Stimulated activated CD8-positive, alpha-beta memory T cell treated with anti-CD3 and anti-CD28 coated beads, Interleukin-12 subunit alpha, Interleukin-12 subunit beta, amount 100 ng/mL, for 24 hours (primary cell): ENCODE measurements around the gene PDLIM3.

Experiments
- DNase-seq: peaks from one replicate; pipeline ENCODE4 v3.0.0-alpha.2; 2020; ENCODE audit errors: extremely low read depth

The PDLIM3 gene

DNA sequence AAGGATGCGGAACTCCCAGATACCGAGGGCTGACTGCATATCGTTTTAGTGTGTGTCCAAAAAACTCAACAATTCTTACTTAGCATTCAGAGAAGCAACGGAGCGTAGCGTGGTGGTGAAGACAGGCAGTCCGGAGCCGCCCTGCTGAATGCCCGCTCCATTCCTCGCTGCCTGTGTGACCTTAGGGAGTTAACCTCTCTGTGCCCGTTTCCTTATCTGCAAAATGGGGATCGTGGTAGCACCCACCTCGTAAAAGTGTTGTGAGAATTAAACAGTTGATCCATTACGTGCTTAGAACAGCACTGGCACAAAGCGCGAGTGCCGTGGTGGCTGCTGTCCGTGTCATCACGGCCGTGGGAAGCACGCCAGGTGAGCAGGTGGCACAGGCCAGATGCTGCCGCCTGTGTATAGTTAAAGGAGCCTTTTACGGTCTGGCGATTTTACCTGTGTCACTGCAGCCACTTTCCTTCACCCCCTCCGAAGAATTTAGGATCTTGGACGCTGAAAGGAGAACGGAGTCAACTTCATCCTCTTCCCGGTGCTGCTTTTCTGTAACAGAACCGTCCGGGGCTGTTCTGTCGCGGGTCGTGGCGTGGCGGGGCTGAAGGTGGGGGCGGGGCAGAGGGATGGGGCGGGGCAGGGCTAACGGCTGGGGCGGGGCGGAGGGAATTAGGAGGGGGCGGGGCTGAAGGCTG lies 64.7 kb downstream of the PDLIM3 start:
- no peak for DNase-seq

DNA sequence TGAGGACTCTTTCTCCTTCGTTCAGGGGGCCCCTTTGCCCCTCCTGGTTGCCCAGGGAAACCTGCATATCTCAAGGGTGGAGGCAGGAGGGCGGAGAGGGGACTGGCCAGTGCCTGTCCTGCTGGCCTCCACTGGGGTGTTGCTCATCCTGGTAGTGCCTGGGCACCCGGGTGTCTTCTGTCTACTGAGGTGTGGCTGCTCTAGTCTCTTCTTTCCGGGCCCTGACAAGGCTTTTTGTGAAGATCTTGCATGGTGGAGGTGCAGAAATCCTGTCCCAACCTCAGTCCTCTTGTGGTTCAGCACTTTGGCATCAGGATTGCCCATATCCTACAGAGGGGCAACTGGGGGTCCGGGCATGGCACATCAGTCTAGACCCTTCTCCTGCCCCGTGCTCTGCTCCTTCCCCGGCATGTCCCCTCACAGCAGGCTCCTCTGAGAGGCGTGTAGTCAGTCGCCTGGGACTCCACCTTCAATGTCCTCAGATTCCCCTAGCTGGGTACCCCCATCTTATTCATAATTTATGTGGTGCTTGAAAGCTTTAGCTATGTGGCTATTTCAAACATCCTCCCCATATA lies 65.6 kb downstream of the PDLIM3 start:
- no peak for DNase-seq

DNA sequence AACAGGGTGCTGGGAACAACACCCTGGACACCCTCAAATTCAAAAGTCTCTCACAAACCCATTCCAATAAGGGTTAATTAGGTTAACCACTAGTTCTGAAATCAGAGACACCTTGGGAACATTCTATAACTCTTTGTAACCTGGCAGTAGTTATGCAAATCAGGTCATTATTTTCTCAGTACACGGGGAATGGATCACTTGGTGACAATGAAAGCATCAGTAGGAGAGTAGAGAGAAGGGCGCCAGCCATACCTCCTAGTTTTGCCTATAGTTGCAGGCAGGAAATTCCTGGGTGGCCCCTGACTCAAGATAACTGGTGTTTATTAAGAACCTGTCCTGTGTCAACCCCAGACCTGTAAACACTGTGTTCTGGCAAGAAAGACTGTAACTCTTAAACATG lies 66.3 kb downstream of the PDLIM3 start:
- no peak for DNase-seq

DNA sequence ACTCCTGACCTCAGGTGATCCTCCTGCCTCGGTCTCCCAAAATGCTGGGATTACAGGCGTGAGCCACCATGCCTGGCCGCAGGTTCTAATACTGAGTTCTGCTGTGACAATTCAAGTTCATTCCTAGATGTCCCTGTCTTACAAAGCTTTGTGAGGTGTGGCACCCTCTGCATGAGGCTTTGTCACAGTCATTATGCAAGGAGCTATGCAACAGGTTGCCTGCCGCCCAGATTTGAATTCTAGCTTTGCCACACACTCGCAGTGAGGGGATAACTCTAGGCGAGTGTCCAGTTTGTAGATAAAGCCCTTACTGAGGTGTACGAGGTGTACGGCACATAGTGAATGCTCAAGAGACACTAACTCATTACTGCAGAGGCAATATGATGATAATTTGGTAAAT lies 67.3 kb downstream of the PDLIM3 start:
- no peak for DNase-seq

DNA sequence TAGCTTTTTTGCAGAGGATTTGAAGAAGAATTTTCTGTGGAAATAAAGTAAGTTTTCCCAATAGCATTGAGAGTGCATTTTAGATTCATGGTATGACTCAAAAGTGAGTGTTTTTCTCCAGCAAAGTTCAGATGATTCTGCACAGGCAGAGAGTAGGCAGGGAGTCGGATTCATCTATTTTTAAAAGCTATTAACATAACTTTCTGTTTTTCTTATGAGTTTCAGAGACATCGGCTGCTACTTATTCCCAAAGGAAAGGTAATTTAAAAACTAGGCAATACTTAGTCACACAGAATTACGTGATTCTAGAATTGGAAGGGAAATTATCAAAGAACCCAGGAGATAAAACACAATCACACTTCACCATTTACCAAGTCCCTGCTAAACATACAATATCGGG lies 68.2 kb downstream of the PDLIM3 start:
- DNase-seq = no peak

DNA sequence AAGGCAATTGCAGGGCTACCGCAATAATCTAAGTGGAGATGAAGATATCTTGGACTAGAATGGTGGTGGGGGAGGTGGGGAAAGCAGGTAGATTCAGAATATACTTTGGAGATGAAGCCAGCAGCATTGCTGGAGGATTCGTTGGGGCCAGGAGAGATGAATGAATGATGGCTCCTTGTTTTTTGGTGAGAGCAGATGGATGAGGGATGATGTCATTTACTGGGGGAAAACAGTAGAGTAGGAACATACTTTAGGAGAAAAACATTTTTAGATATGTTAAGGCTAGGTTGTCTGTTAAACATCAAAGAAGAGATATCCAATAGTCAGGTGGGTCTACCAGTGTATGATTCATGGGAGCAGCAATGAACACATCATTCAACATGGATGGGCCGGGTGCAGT lies 69.6 kb downstream of the PDLIM3 start:
- DNase-seq = no peak

DNA sequence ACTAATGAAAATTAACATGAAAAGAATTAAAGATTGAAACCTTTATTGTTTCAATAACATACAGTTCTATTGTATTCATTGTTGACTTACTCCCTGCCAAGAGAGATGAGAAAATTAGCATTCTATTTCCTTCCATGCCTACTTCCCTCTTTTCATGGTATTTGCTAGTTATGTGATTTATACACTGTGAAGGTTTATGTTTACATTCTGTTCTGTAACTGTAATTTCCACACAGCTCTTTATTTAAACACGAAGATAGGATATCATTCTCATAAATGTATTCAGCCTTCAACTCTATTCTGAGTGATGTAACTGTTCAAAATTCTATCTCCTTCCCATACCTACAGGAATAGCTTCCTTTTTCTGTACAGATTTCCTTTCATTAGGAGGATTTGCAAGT lies 70.4 kb downstream of the PDLIM3 start:
- no peak for DNase-seq

DNA sequence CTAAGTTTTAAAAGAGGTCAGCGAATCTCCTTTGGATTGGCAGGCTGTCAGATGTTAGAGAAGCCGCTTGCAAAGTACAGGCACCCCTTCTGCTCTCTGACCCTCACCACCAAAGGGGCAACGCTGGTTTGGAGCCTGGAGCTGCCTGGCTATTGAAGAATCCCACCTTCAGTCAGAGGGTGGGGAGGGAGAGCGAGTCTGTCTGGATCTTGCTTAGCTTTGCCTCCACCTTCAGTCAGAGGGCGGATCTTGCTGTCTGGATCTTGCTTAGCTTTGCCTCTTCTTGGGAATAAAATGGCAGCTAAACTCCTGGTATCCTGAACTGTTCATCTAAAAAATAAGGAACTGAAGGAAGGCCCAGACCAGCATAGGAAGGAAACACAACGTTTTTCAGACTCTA lies 71.1 kb downstream of the PDLIM3 start:
- DNase-seq = no peak

DNA sequence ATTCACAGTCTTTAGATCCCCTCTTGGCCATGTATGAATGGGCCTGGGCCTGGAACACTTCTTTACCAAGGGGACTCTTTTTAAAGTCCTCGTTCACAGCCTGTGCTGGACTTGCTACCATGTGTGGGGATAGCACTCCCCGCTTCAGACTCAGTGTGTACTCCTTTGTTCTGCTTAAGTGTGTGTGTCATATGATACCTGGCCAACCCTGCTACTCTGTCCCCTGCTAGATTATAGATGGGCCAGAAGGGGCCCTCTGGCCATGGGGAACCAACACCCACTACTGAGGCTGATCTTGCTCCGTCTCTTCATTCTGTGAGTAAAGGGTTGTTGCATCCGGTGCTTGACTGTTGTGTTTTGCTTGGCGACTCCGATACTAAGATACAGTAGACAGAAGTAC lies 71.8 kb downstream of the PDLIM3 start:
- no peak for DNase-seq

DNA sequence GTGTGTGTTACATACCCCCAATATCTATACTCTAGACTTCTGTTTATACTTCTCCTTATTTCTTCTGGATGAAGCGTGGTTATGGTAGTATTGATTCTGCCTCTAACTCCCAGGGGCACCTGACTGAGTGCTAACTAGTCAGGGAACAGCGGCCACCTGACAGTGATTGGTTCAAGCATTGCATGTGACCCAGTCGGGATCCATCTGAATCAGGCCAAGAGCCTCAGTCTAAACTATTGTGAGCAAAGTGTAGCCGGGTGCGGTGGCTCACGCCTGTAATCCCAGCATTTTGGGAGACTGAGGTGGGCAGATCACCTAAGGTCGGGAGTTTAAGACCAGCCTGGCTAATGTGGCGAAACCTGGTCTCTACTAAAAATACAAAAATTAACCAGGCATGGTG lies 73.7 kb downstream of the PDLIM3 start:
- DNase-seq = no peak

DNA sequence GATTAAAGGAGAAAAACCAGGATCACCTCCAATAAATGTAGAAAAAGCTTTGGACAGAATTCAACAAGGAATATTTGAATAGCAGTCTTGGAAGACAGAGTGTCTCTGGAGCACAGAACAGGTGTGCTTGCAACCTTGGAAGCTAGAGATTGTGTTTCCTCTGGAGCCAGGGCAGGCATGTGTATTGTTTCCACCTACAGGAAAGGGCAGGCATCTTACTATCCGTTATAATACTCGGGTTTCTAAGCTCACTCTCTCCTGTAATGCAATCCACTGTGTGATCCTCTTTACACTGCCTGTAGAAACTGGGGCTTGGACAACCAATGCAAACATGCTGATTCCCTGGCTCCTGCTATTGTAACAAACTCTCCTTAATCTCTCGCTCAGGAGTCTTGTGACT lies 78.2 kb downstream of the PDLIM3 start:
- DNase-seq = no peak

DNA sequence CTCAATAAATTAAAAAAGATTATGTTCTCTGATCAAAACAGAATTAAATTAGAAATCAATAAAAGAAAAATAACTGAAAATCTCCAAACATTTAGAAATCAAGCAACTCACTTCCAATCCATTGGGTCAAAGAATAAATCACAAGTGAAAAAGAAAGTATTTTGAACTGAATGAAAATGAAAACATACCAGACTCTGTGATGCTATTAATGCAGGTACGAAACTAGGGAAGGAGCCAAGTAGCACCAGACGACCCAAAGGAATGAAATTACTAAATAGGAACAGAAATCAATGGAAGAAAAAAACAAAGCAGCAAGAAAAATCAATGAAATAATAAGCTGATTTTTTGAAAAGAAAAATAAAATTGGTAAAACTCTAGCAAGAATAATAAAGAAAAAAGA lies 79.2 kb downstream of the PDLIM3 start:
- no peak for DNase-seq
